ENCODE measurements around the gene CSNK1A1.

The CSNK1A1 gene

GRCh38 chr5:149585910-149586309 is 34.7 kb upstream of the CSNK1A1 start:
- H3K79me1 ChIP-seq (ENCODE audit: low read depth, low read length): no peaks in the 10 kb centered on the region
- H3K14ac ChIP-seq (ENCODE audit: low read length): no peak overlapping the region
- H3K4me1 ChIP-seq (ENCODE audit: control insufficient read depth in 2 of 2, insufficient read depth in 1 of 2, low read depth in 1 of 2, low read length in 2 of 2): peaks cover 5 to 9% of the 10 kb centered on the region in 2 donors
- H4K91ac ChIP-seq (ENCODE audit: low read depth, low read length, poor library complexity): no peak overlapping the region
- H2AFZ ChIP-seq (ENCODE audit: low read length): no peak overlapping the region
- no peak overlapping the region for H4K8ac ChIP-seq (ENCODE audit: low read depth, low read length)
- H3K23ac ChIP-seq (ENCODE audit: low read depth, low read length, poor library complexity): no peak overlapping the region
- H2BK5ac ChIP-seq (ENCODE audit: low read length): no peak overlapping the region
- no peak overlapping the region for H2BK120ac ChIP-seq (ENCODE audit: low read depth, low read length)
- H3K4me2 ChIP-seq (ENCODE audit: insufficient read depth, low read length, poor library complexity, severe bottlenecking): no peak overlapping the region
- H2AK5ac ChIP-seq (ENCODE audit: low read depth, low read length): no peak overlapping the region
- no peak overlapping the region for H3K4ac ChIP-seq (ENCODE audit: low read length)
- H3K4me3 ChIP-seq (ENCODE audit: low read length in 2 of 2): no peak overlapping the region
- no peak overlapping the region for H3K18ac ChIP-seq (ENCODE audit: low read length)
- no peak overlapping the region for H3K9ac ChIP-seq (ENCODE audit: low read depth, low read length, poor library complexity)
- H3K27me3 ChIP-seq (ENCODE audit: control insufficient read depth in 3 of 3, insufficient read depth in 3 of 3, low read depth in 1 of 3, low read length in 3 of 3): peaks cover 0 to under 1% (median 0%) of the 10 kb centered on the region in 3 experiments
- no peak overlapping the region for H3K27ac ChIP-seq (replicated peaks; ENCODE audit: low read length)
- no peak overlapping the region for H2BK15ac ChIP-seq (ENCODE audit: low read length)
- no peak for DNase-seq (ENCODE audit: low spot score)
- no peaks in the 10 kb centered on the region for H3K36me3 ChIP-seq (replicated peaks in 1 of 2; ENCODE audit: control insufficient read depth in 2 of 2, insufficient read depth in 2 of 2, low read length in 2 of 2)
- H2BK12ac ChIP-seq (ENCODE audit: low read length): no peak overlapping the region
- H3K9me3 ChIP-seq (replicated peaks in 1 of 2; ENCODE audit: control insufficient read depth in 2 of 2, insufficient read depth in 1 of 2, low read depth in 1 of 2, low read length in 2 of 2): no peaks in the 10 kb centered on the region

- DNase-seq (ENCODE audit: low spot score): no peak
- Histone ChIP-seq H4K8ac (ENCODE audit: low read depth, low read length) (no peak overlapping the region), H3K14ac (ENCODE audit: low read length) (no peak overlapping the region), H3K27me3 (ENCODE audit: control insufficient read depth in 3 of 3, insufficient read depth in 3 of 3, low read depth in 1 of 3, low read length in 3 of 3) (peaks cover 0 to 6% (median 0%) of the 10 kb centered on the region in 3 experiments), H3K23ac (ENCODE audit: low read depth, low read length, poor library complexity) (no peak overlapping the region), H3K4me3 (ENCODE audit: low read length in 2 of 2) (no peak overlapping the region), H3K18ac (ENCODE audit: low read length) (no peak overlapping the region), H4K91ac (ENCODE audit: low read depth, low read length, poor library complexity) (no peak overlapping the region), H2AK5ac (ENCODE audit: low read depth, low read length) (no peak overlapping the region), H3K4me2 (ENCODE audit: insufficient read depth, low read length, poor library complexity, severe bottlenecking) (no peak overlapping the region), H2BK15ac (ENCODE audit: low read length) (no peak overlapping the region), H3K27ac (replicated peaks; ENCODE audit: low read length) (no peak overlapping the region), H2BK12ac (ENCODE audit: low read length) (no peak overlapping the region), H3K9ac (ENCODE audit: low read depth, low read length, poor library complexity) (no peak overlapping the region), H3K4me1 (ENCODE audit: control insufficient read depth in 2 of 2, insufficient read depth in 1 of 2, low read depth in 1 of 2, low read length in 2 of 2) (peaks cover 8 to 9% of the 10 kb centered on the region in 2 donors), H2AFZ (ENCODE audit: low read length) (peak overlapping the region; percentile 17), H2BK120ac (ENCODE audit: low read depth, low read length) (no peak overlapping the region), H3K4ac (ENCODE audit: low read length) (no peak overlapping the region), H2BK5ac (ENCODE audit: low read length) (no peak overlapping the region), H3K79me1 (ENCODE audit: low read depth, low read length) (no peaks in the 10 kb centered on the region), H3K36me3 (replicated peaks in 1 of 2; ENCODE audit: control insufficient read depth in 2 of 2, insufficient read depth in 2 of 2, low read length in 2 of 2) (no peaks in the 10 kb centered on the region), H3K9me3 (replicated peaks in 1 of 2; ENCODE audit: control insufficient read depth in 2 of 2, insufficient read depth in 1 of 2, low read depth in 1 of 2, low read length in 2 of 2) (no peaks in the 10 kb centered on the region)
- WGBS, 2 donors (ENCODE audit: extremely low coverage in 2 of 2, insufficient read length in 2 of 2, insufficient replicate concordance in 1 of 2): no CpG with 5 or more reads among the region's 2 CpGs
These were observed 32.9 kb upstream of the CSNK1A1 start for GRCh38 chr5:149584121-149584520.

- Histone ChIP-seq H3K4me2 (ENCODE audit: insufficient read depth, low read length, poor library complexity, severe bottlenecking) (no peak overlapping the region), H2BK15ac (ENCODE audit: low read length) (no peak overlapping the region), H3K27me3 (ENCODE audit: control insufficient read depth in 3 of 3, insufficient read depth in 3 of 3, low read depth in 1 of 3, low read length in 3 of 3) (peaks cover 0 to 6% (median 0%) of the 10 kb centered on the region in 3 experiments)
These were observed 32.2 kb upstream of the CSNK1A1 start for GRCh38 chr5:149583394-149583793.

GRCh38 chr5:149581931-149582768 is 30.9 kb upstream of the CSNK1A1 start:
- Histone ChIP-seq H3K27me3 (ENCODE audit: control insufficient read depth in 3 of 3, insufficient read depth in 3 of 3, low read depth in 1 of 3, low read length in 3 of 3) (peaks cover 0 to 6% (median 0%) of the 10 kb centered on the region in 3 experiments), H4K8ac (ENCODE audit: low read depth, low read length) (no peak overlapping the region), H2AFZ (ENCODE audit: low read length) (peak overlapping the region; percentile 88), H2BK5ac (ENCODE audit: low read length) (no peak overlapping the region), H2AK5ac (ENCODE audit: low read depth, low read length) (no peak overlapping the region), H3K4ac (ENCODE audit: low read length) (no peak overlapping the region), H4K91ac (ENCODE audit: low read depth, low read length, poor library complexity) (no peak overlapping the region), H3K18ac (ENCODE audit: low read length) (no peak overlapping the region), H3K9ac (ENCODE audit: low read depth, low read length, poor library complexity) (no peak overlapping the region), H3K4me3 (ENCODE audit: low read length in 2 of 2) (peak overlapping the region in 1 of 2 donors; percentile 45), H3K4me1 (ENCODE audit: control insufficient read depth in 2 of 2, insufficient read depth in 1 of 2, low read depth in 1 of 2, low read length in 2 of 2) (peaks cover 8 to 9% of the 10 kb centered on the region in 2 donors), H2BK120ac (ENCODE audit: low read depth, low read length) (no peak overlapping the region), H3K79me1 (ENCODE audit: low read depth, low read length) (no peaks in the 10 kb centered on the region), H3K14ac (ENCODE audit: low read length) (no peak overlapping the region), H3K23ac (ENCODE audit: low read depth, low read length, poor library complexity) (no peak overlapping the region), H2BK15ac (ENCODE audit: low read length) (no peak overlapping the region), H2BK12ac (ENCODE audit: low read length) (no peak overlapping the region), H3K9me3 (replicated peaks in 1 of 2; ENCODE audit: control insufficient read depth in 2 of 2, insufficient read depth in 1 of 2, low read depth in 1 of 2, low read length in 2 of 2) (no peaks in the 10 kb centered on the region), H3K27ac (replicated peaks; ENCODE audit: low read length) (no peak overlapping the region), H3K36me3 (replicated peaks in 1 of 2; ENCODE audit: control insufficient read depth in 2 of 2, insufficient read depth in 2 of 2, low read length in 2 of 2) (no peaks in the 10 kb centered on the region), H3K4me2 (ENCODE audit: insufficient read depth, low read length, poor library complexity, severe bottlenecking) (peak overlapping the region; percentile 94)
- no CpG with 5 or more reads among the region's 9 CpGs for WGBS, 2 donors (ENCODE audit: extremely low coverage in 2 of 2, insufficient read length in 2 of 2, insufficient replicate concordance in 1 of 2)
- DNase-seq (ENCODE audit: low spot score): peak; percentile 39

More at GRCh38 chr5:149583394-149583793, 32.2 kb upstream of the CSNK1A1 start:
- no peak overlapping the region for H2BK120ac ChIP-seq (ENCODE audit: low read depth, low read length)
- peaks cover 8 to 9% of the 10 kb centered on the region in 2 donors for H3K4me1 ChIP-seq (ENCODE audit: control insufficient read depth in 2 of 2, insufficient read depth in 1 of 2, low read depth in 1 of 2, low read length in 2 of 2)
- H2BK5ac ChIP-seq (ENCODE audit: low read length): no peak overlapping the region
- H4K8ac ChIP-seq (ENCODE audit: low read depth, low read length): no peak overlapping the region
- no peak overlapping the region for H3K23ac ChIP-seq (ENCODE audit: low read depth, low read length, poor library complexity)
- no peak overlapping the region for H3K9ac ChIP-seq (ENCODE audit: low read depth, low read length, poor library complexity)
- H4K91ac ChIP-seq (ENCODE audit: low read depth, low read length, poor library complexity): no peak overlapping the region
- no CpG with 5 or more reads among the region's 1 CpG for WGBS, 2 donors (ENCODE audit: extremely low coverage in 2 of 2, insufficient read length in 2 of 2, insufficient replicate concordance in 1 of 2)
- no peak overlapping the region for H3K4ac ChIP-seq (ENCODE audit: low read length)
- H2BK12ac ChIP-seq (ENCODE audit: low read length): no peak overlapping the region
- DNase-seq (ENCODE audit: low spot score): no peak
- no peak overlapping the region for H3K18ac ChIP-seq (ENCODE audit: low read length)
- no peaks in the 10 kb centered on the region for H3K36me3 ChIP-seq (replicated peaks in 1 of 2; ENCODE audit: control insufficient read depth in 2 of 2, insufficient read depth in 2 of 2, low read length in 2 of 2)
- no peak overlapping the region for H3K4me3 ChIP-seq (ENCODE audit: low read length in 2 of 2)
- H3K27ac ChIP-seq (replicated peaks; ENCODE audit: low read length): no peak overlapping the region
- no peak overlapping the region for H2AFZ ChIP-seq (ENCODE audit: low read length)
- H2AK5ac ChIP-seq (ENCODE audit: low read depth, low read length): no peak overlapping the region
- H3K79me1 ChIP-seq (ENCODE audit: low read depth, low read length): no peaks in the 10 kb centered on the region
- no peak overlapping the region for H3K14ac ChIP-seq (ENCODE audit: low read length)
- no peaks in the 10 kb centered on the region for H3K9me3 ChIP-seq (replicated peaks in 1 of 2; ENCODE audit: control insufficient read depth in 2 of 2, insufficient read depth in 1 of 2, low read depth in 1 of 2, low read length in 2 of 2)

All from neuronal stem cell (in vitro differentiated cells).